AML-193 (cell line): ENCODE data around the gene TSPAN15.
"Not testable (repeated sequence)": the region's sequence is repeated elsewhere in the genome, so short reads cannot be mapped to it uniquely, and the experiment has no call there.

Experiments used
- DNase-seq, 2 experiments: peaks; one replicate each; lab custom pipeline; 2025; lab: John Stamatoyannopoulos, UW

Gene TSPAN15

DNA sequence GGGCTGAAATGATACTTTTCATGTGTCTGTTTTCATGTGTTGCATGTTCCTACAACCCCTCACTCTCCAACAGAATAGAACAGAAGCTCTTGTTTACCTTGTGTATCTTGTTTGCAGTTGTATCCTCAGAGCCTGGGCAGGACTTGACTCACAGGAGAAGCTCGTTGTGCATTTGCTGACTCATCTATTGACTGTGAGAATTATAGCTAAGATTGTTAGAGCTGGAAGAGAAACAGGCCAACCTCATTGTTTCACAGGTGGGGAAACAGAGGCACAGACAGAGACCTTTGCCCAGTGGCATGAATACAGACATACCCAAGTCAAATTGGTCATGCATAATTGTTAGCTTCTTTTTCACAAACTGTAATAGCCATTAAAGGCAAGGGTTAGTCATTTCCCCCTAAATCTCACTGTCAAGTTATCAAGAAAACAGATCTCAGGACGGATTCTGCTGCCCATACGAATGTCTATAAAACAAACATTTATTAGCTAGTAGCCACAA, 4.6 kb upstream of the TSPAN15 start:
- DNase-seq = no peak

DNA sequence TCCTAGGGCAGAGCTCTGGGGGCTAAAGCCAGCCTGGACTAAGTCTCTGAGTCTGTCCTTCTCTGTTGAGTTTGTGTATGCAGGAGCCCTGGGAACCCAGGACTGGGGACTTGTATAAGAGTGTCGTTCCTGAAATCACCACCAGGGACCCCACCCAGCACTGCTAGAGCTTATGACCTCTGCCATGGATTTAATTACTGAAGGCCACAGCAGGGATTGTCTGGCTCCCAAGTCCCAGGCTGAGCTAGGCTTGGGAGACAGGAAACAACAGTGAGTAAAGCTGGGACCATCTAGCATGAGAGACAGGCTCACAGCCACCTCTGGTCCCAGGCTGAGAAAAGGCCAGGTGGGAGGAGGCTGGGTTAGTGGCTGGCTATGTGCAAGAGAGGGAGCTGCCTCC, 1.4 kb upstream of the TSPAN15 start:
- peak; percentile 12 to 42 for DNase-seq

DNA sequence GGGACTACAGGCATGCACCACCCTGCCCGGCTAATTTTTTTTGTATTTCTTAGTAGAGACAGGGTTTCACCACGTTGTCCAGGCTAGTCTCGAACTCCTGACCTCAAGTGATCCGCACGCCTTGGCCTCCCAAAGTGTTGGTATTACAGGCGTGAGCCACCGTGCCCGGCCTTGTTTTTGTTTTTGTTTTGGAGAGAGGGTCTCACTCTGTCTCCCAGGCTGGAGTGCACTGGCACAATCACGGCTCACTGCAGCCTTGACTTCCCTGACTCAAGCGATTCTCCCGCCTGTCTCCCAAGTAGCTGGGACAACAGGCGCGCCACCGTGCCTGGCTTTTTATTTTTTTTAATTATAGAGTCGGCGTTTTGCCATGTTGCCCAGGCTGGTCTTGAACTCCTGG, 870 bp upstream of the TSPAN15 start:
- DNase-seq = not testable (repeated sequence)

DNA sequence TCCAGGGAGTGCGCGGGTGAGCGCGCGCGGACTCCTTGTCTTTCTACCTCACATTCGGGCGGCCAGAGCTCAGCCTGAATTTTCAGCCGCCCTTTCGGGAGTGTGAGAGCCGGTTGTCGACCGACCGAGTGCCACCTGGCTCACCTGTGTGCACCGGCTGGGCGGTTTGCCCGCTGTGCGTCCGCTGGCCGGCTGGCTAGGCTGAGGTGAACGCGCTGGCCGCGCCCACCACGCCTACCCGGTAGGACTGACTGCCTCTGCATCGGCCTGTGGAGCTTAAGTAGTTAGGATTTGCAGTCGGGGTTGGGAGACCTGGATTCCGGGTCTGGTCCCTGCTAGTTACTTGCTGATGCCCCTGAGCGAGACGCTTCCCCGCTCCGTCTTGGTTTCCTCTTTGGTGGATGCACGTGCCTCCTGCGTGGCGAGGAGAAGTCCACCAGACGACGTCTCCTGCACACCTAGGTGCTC, 553 bp downstream of the TSPAN15 start:
- no peak for DNase-seq

DNA sequence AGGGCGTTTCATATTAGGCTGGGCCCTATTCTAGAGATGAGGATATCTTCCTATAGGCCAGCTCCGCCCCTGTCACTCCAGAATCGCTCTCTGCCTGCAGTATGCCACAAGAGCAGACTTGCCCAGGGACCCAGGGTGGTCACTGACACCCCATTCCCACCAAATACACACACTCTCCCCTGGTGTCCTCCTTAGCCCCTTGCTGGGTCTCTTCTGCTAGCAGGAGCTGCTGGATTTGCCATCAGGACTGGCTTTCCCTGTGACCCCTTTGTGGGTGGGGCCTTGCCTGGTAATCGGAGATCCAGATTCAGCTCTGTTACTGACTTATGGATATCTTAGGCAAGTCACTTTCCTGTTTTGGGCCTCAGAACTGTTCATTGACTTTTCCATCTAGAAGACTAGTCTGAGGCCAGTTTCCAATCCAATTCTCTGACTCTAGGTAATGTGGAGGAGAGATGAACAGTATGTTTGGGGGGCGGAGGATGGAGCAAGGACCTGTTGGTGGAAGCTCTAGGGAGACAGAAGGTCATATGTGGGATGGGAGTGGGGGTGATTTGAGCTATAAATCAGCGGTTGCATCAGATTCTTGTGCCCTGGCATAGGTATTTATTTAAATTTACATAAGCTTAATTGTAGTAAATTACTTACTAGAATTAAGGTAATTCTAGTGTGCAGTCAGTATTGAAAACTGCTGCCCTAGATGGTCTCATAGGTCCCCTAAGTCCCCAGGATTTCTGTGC, 1.6 kb downstream of the TSPAN15 start:
- no peak for DNase-seq

DNA sequence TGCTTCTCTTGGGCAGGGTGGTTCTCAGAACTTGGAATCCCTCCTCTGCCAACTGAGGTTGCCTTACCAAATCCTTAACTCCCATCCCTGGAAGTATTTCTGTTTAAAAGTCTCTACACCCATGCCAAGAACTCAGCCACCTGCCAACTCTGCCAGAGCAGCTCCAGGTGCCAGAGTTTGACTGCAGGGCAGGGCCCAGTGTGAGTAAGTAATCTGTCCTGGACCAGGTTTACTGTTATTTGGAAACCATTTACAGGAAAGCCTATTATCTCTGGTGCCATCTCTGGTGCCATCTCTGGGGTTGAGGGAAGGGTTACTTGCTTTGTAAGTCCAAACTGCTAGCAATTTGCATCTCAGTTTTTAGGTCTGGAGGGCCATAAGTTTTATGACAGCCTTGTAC, 2.5 kb downstream of the TSPAN15 start:
- no peak for DNase-seq

DNA sequence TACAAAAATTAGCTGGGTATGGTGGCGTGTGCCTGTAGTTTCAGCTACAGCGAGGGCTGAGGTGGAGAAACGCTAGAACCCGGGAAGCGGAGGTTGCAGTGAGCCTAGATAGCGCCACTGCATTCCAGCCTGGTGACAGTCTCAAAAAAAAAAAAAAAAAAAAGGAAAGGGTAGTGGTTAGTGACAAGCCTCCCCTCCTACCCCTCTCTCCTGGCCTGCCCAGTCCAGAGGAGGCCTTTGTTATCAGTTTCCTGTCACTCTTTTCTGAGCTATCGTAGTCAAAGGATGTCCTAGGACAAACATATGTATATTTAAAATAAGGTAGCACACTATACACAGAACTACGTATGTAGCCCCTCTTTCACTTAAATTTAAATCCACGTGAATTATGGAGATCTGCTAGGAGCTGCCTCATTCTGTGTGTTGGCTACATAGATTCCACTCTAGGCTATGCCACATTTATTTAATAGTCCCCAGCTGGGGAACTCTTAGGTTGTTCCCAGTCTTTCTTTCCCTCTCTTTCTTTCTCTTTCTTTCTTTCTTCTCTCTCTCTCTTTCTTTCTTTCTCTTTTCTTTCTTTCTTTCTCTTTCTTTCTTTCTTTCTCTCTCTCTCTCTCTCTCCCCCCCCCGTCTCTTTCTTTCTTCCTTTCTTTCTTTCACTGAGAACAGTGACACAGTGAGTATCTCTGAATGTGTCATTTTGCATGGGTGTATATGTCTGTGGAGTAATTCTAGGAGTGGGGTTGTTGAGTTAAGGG, 3.9 kb downstream of the TSPAN15 start:
- DNase-seq = no peak

DNA sequence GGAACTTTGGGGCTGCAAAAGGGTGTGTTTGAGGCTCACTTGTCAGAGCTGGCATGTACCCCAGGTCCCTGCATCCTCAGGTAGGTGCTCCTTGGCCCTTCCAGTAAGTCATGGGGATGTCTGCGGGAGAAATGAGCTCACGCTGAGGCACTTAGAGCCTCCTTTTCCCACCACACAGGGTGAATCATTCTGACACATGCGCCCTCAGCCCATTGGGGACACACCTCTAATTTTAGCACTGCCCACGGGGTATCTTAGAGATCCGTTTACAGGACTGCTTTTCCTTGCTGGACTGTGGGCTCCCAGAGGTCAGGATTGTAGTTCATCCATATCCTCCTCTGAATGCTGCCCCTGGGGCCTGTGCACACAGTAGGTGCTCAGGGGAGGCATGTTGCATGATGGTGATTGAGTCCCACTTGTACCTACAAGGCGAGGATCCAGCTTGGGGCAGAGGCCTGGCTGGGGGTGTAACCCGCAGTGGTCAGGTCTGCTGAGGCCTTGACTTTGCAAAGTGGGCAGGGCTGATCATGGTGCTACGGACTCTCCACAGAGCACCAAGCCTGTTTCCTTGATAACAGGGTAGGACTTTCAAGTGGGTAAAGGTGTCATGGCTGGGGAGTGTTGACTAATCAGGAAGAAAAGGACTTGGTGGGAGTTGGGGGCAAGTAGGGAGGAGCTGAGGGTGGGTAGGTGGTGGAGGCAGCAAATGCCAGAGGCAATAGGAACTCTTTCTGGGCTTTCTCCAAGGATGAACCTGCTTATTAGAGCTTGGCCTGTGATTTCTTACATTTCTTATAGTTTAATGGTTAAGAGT, 5.8 kb downstream of the TSPAN15 start:
- DNase-seq = no peak

DNA sequence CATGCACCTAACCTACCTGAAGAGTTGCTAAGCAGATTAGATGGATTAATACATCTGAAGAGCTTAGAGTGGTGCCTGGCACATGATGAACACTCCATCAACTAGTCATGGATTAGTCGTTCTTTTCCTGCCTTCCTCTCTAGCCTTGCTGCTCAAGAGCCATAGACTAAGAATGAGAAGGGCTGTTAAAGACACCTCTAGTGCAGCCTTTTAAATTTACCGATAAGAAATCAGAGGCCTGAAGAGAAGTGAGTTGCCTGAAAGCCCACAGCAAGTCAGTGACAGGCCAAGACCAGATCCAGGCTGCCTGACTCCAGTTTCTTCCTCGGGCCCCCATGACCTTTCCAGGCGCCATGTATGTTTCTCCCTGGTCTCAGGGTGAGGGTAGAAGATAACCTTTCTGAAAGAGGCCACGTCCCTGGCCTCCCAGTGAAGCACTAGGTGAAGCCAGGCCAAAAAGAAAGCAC, 6.5 kb downstream of the TSPAN15 start:
- DNase-seq = no peak

DNA sequence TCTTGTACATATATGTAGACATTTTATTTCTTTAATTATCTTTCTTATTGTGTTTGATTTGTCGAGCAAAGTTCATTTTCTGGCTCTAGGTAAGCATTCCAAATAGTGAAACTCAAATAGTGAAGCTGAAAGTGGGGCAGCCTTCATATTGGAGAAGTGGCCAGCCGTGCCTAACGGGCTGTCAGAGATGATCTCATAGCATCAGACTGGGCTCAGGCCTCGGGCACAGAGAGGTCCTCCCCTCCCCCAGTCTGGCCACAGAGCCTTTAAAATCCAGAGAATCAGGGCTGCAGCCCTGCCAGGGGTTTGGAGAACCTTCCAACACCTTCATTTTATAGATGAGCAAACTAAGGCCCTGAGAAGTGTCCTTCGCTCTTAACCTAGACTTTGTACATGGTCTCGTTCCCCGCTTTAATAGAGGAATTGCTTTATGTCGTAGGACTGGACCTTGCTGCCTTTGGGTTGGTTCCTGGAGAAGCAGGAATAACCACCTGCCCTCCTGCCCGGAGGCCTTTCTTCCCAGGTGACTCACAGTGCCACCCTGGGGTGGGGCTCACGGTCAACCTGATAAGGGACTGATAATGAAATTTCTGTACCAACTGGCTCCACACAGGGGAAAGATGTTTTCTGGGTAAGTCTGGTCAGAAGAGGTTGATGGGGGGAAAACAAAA, 7.3 kb downstream of the TSPAN15 start:
- DNase-seq = no peak

DNA sequence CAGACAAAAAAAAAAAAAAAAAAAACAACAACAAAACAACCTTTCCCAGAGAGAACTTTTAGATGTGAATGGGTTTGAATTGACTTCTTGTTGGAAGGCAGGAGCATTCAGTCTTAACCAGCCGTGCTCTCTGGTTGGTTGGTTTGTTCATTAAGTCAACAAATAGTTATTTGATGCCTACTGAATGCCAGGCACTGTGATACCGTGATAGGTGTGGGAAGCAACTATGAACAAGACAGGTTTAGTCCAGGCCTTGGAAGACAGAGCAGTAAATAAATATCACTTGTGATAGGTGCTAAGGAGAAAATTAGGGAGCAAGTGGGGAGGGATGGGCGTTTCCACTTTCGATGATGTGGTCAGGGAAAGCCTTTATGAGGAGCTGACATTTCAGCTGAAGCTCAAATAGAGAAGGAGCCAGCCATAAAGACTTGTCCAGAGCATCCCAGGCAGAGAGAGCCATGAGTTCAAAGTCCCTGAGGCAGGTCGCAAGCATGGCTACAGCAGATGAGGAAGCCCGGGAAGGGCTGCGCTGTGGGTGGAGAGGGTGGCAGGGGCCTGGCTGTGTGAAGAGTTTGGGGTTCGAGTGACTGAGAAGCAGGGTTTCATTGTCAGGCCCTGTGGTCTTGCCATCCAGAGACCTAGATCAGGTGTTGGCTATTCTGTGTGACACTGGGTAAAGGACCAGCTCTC, 8.0 kb downstream of the TSPAN15 start:
- DNase-seq = no peak

DNA sequence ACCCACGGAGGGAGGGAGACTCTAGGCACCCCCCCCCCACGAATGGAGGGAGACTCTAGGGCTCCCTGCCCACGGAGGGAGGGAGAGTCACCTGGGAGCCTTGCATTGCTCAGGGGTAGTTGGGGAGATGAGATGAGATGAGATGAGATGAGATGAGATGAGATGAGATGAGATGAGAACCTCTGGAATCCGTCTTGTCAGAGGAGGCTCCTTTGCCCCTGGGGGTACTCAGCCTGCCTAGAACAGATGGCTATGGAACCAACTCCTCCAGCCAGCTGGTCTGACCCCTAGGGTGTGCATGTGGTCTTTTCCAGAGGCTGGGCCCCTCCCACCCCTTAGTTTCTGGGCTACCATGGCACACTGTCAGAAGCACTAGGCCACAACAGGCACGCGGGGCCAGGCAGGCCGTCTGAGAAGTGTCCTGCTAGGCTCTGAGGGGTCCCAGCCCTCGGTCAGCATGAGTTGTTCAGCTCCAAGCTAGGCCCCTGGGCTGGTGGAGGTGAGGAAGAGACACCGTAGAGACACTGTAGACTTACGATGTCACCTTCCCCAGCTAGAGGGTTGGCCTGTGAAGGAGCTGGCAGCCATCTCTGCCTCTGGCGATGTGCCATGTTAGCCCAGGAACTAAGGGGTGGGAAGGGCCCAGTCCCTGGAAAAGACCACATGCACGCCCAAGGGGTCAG, 8.8 kb downstream of the TSPAN15 start:
- no peak for DNase-seq

DNA sequence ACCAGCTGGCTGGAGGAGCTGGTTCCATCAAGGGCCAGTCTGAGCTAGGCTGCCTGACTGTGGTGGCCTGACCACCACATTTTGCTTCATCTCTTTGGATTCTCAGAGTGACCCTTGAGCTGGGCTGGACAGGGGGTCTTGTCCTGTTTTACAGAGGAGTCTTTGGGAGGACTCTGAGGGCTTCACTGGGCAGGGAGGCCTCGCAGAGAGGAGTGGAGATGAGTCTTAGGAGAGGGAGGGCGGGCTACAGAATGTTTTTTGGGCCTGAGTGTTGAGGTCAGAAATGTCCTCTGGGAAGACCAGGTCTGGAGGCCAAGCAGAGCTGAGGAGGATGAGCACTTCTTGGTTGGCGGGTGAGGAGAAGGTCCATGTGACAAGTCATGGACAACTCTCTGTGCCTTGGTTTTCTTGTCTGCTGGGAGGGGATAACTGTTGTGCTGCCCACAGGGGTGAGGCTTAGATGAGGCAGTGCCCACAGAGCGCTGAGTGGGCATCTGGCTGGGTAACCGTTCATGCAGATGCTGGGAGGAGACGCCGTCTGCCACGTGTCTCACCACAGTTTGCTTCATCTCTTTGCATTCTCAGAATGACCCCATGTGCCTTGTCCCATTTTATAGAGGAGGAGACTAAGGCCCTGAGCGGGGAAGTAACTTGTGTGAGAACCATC, 9.4 kb downstream of the TSPAN15 start:
- no peak for DNase-seq

DNA sequence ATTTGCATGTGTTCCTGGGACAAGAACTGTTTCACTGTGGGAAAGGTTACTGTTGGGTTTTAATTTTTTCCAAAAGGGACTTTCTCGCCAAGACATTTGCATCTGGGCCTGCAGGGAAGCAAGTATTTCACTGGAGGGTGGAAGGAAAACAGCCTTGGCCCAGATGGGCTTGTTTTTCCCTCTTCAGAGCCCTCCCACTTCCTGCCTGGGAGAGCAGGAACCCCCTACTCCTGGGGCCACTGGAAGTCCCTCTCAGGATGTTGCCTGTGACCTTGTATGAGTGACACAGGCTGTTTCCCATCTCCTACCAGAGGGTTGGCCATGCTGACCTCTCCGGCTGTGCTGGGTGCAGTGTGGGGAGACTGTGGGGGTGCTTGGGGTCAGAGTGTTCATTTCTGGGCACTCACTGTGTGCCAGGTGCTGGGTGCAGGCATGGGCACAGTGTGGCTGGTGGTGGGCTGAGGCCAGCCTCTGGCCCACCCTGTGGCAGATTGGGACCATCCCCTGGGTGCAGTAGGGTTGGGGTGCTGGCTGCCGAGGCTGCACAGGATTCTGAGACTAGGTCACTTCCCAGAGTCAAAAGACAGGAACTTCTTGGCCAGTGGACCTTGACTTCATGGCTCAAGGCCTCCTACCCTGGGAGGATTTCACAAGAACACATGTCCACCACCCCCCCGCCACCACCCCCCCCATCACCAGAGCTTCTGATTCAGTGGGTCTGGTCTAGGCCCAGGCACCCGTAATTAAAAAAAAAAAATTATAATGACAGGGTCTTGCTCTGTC, 10.2 kb downstream of the TSPAN15 start:
- DNase-seq = no peak

DNA sequence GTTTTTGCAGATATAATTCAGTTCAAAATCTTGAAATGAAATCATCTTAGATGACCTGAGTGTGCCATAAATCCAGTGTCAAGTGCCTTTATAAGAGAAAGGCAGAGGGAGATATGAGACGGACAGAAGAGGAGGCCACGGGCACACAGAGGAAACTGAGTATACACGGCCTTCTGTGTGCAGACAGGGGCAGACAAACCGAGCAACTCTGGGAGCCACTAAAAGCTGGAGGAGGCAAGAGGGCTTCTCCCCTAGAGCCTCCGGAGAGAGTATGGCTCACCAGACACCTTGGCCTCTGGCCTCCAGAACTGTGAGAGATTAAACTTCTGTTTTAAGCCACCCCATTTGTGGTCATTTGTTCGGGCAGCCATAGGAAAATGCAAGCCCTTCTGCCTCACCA, 12.6 kb downstream of the TSPAN15 start:
- DNase-seq = no peak

DNA sequence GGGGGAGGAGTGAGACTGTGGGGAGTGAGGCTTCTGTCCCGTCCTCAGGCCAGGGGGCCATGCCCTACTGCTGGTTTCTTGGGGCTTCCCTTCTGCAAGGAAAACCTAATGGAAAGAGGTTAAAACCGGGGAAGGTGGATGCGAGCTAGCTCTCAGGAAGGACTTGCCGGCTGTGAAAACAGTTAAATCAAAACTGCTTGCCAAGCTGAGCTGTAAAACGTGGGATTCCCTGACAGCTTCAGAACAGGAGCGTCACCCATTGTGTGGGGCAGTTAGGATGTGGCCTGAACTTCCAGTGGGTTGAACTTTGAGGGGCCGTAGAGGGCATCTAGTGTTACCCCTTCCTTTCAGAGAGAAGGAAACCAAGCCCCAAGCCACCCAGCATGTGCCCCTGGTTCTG, 13.1 kb downstream of the TSPAN15 start:
- DNase-seq = no peak

DNA sequence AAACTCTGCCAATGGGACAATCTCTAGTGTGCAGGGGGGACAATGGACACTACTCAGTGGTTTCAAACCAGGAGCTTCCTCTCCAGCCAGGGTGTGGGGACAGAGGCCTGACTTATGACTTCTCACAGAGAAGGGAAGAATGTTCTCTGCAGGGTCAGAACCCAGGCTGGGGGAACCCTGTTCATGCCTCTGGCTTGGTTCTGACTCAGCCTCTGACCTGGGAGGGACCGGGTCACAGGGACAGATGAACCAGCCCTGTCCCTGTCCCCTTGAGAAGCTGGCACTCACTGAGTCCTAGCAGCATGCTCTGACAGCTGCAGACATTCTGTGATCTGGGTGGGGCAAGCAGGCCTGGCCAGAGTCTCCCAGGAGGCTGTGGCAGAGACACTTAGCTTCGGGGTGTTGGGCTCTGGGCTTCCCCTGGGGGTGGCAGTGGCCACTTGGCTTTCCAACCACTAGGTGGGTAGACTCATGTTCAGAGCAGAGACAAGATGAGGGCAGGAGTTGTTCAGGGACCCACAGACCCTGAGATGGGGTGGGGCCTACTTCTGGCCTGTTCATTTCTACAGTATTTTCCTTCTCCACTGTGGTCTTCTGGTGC, 13.6 kb downstream of the TSPAN15 start:
- no peak for DNase-seq

DNA sequence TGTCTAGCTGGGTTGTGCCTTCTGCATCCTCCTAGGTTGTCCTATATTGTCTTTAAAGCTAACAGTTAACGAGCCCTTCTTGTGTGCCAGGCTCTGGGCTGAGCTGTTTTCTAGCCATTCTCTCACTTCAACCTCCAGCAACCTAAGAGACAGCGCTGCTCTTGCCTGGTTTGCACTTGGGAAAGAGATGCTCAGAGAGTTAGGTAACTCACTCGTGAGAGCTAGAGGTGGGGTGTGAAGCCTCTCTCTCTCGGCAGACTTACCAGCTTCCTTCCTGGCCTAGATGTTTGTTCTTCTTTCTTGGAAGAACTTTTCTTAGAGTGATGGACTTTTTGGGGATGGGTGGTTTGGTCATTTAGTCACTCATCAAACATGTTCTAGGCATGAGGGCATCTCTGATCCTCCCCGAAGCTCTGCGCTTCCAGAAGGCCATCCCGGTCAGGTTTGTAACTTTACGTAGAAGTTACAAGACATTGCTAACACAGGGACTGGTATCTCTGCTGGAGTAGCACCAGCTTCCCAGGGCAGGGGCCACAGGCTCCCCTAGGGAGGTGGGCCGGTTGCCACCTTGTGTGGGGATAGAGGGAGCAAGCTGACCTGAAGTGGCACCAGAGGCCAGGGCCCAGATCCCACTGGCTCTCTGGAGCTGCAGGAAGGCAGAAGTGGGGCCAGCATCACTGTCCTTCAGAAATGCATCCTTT, 14.3 kb downstream of the TSPAN15 start:
- DNase-seq = no peak
